Upper lobe of left lung (tissue), 6 donors: ENCODE results near the gene USP32. TPM values are rescaled to one million over a fixed set of nuclear protein-coding genes. Genes with fewer than 3 reads are reported as not detected.

Source experiments
- ATAC-seq, 2 donors: fragments of 200-7000 bp; cut with Tn5 transposase; one replicate each; pipeline ENCODE4 v1.9.1; 2022; ENCODE audit warnings: mild to moderate bottlenecking in 2 of 2, moderate library complexity in 2 of 2; ENCODE audit not compliant: low FRiP score in 2 of 2
- DNase-seq, 2 donors: peaks; one replicate each; pipeline ENCODE4 v3.0.0-alpha.2; 2019 to 2020
- H3K27ac ChIP-seq, 4 donors: fragments of 200-600 bp; sonication (generic); one replicate each; pipeline ENCODE4 v1.5.1; 2016 to 2019
- H3K27me3 ChIP-seq, 4 donors: fragments of 200-600 bp; sonication (generic); one replicate each; pipeline ENCODE4 v1.5.1; 2017 to 2019
- H3K36me3 ChIP-seq, 4 donors: fragments of 200-600 bp; sonication (generic); one replicate each; pipeline ENCODE4 v1.5.1; 2016 to 2019
- H3K4me1 ChIP-seq, 4 donors: fragments of 200-600 bp; sonication (generic); one replicate each; pipeline ENCODE4 v1.5.1; 2018 to 2019
- H3K4me3 ChIP-seq, 4 donors: fragments of 200-600 bp; sonication (generic); one replicate each; pipeline ENCODE4 v1.5.1; 2017 to 2019; ENCODE audit warnings: mild to moderate bottlenecking in 2 of 4, moderate library complexity in 1 of 4
- H3K9me3 ChIP-seq, 4 donors: fragments of 200-600 bp; sonication (generic); one replicate each; pipeline ENCODE4 v1.5.1; 2018 to 2019
- CTCF ChIP-seq, 6 experiments: fragments of 450-650 bp in 4 of 6; fragments of 200-600 bp in 2 of 6; sonication (generic) in 2 of 6; IDR thresholded peaks; one replicate each; pipeline ENCODE4 v1.5.1; 2016 to 2019; ENCODE audit warnings: antibody characterized with exemption in 6 of 6
- EP300 ChIP-seq, 4 donors: sonication (generic); formaldehyde crosslinking; IDR thresholded peaks; one replicate each; pipeline ENCODE4 v1.5.1; 2017; ENCODE audit warnings: antibody characterized with exemption in 4 of 4, control low read depth in 2 of 4
- POLR2A ChIP-seq, 4 donors: fragments of 450-650 bp; IDR thresholded peaks; one replicate each; pipeline ENCODE4 v1.5.1; 2016 to 2017; ENCODE audit warnings: antibody characterized with exemption in 4 of 4, mild to moderate bottlenecking in 2 of 4
- POLR2AphosphoS5 ChIP-seq, 2 donors: sonication (generic); formaldehyde crosslinking; IDR thresholded peaks; one replicate each; pipeline ENCODE4 v1.5.1; 2017; ENCODE audit warnings: antibody characterized with exemption in 2 of 2
- WGBS, 2 donors: methylation state at CpG; one replicate each; pipeline ENCODE4 v1.1.5; 2017 to 2018; 5-methylcytosine and 5-hydroxymethylcytosine counted together
- total RNA-seq, 6 donors: library from RNA; depleted of rRNA in 4 of 6; stranded (reverse); fragments of >200 nt in 4 of 6; gene quantifications; one replicate each; pipeline versions ENCODE4 v1.1.0 to v1.2.1, GENCODE V29; 2016 to 2021
- donor health status: DM: no; HTN: no; CAD: no; lungs with moderate emphysema.
- donor health status: DM: no; HTN: yes; CAD: no; lungs with severe emphysema.

USP32 gene
- total RNA-seq, 6 donors from 2014 or later = 69.5 to 115 (median 86.3) TPM

GRCh38 chr17:60395508-60396065 lies 3.7 kb upstream of the USP32 start:
- H3K4me3 ChIP-seq = no peak overlapping the region
- H3K27me3 ChIP-seq = no peaks in the 10 kb centered on the region
- no peak for TF ChIP-seq CTCF (IDR thresholded peaks at IDR 0.05)
- peak in 1 of 2 donors; percentile 10 for TF ChIP-seq POLR2AphosphoS5 (IDR thresholded peaks at IDR 0.05)
- TF ChIP-seq EP300 (IDR thresholded peaks at IDR 0.05) = no peak
- TF ChIP-seq POLR2A (IDR thresholded peaks at IDR 0.05) = no peak
- DNase-seq = no peak
- peak overlapping the region in 2 of 4 donors; percentile 24 to 54 for H3K27ac ChIP-seq
- WGBS, 2 donors = 76 to 78% methylated on average over 4 of the region's 4 CpGs
- no peaks in the 10 kb centered on the region for H3K9me3 ChIP-seq
- no peaks in the 10 kb centered on the region for H3K36me3 ChIP-seq
- peaks cover 6 to 21% (median 8%) of the 10 kb centered on the region in 4 donors for H3K4me1 ChIP-seq
- no peak for ATAC-seq

GRCh38 chr17:60393840-60394723 lies 2.1 kb upstream of the USP32 start:
- Histone ChIP-seq H3K4me1 (peaks cover 20 to 36% (median 23%) of the 10 kb centered on the region in 4 donors), H3K36me3 (no peaks in the 10 kb centered on the region), H3K27ac (peak overlapping the region in 1 of 4 donors; percentile 98), H3K4me3 (no peak overlapping the region), H3K27me3 (no peaks in the 10 kb centered on the region), H3K9me3 (no peaks in the 10 kb centered on the region)
- ATAC-seq (no peak), DNase-seq (no peak)
- WGBS, 2 donors = 85 to 90% methylated on average over 17 of the region's 17 CpGs
- TF ChIP-seq CTCF (IDR thresholded peaks at IDR 0.05) (no peak), POLR2AphosphoS5 (IDR thresholded peaks at IDR 0.05) (no peak), POLR2A (IDR thresholded peaks at IDR 0.05) (peak in 1 of 4 donors; percentile 14)

- ATAC-seq (peak in 1 of 2 donors; percentile 3), DNase-seq (peak in 1 of 2 donors; percentile 68)
- WGBS, 2 donors = 16 to 18% methylated on average over 17 of the region's 17 CpGs
These were observed 1.1 kb upstream of the USP32 start for GRCh38 chr17:60392845-60393702.

More at GRCh38 chr17:60392845-60393702, 1.1 kb upstream of the USP32 start:
- Histone ChIP-seq H3K4me1 (peaks cover 30 to 46% (median 33%) of the 10 kb centered on the region in 4 donors), H3K36me3 (no peaks in the 10 kb centered on the region), H3K27me3 (no peaks in the 10 kb centered on the region), H3K27ac (peak overlapping the region; percentile 94 to 98 (median 96)), H3K4me3 (peak overlapping the region; percentile 66 to 84 (median 76)), H3K9me3 (no peaks in the 10 kb centered on the region)
- TF ChIP-seq CTCF (IDR thresholded peaks at IDR 0.05) (no peak), POLR2AphosphoS5 (IDR thresholded peaks at IDR 0.05) (peak in 1 of 2 donors; percentile 14)
